22Rv1 (cell line): ENCODE results near the gene CA7.

ENCODE experiments used
- ZFX ChIP-seq: fragments of 450-650 bp; IDR thresholded peaks from 2 replicates; pipeline ENCODE4 v1.6.1; 2017; ENCODE audit warnings: antibody characterized with exemption, borderline replicate concordance
- TF ChIP-seq, protein P1 (sequence below): fragments of 450-650 bp; IDR thresholded peaks from 2 replicates; pipeline ENCODE4 v1.5.1; 2017; ENCODE audit warnings: mild to moderate bottlenecking

DNA sequence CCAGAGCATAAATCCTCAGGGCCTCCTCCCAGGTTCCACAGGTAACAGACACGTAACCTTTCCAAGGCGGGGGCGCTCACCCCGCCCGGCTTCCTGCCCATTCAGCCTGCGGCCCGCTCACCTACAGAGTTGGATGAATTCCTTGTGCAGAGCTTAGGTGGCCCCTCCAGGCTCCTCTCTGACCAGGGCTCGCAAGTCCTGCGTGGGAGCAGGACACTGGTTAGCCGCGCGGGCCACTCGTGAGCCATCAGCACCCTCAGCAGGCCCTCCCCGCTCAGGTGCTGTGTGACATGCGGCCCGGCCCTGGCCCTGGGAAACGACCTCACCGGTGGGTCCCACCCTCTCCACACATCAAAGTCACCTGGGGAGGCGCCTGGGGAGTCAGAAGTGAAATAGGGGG, 43.4 kb upstream of the CA7 start:
- TF ChIP-seq, protein P1, sequence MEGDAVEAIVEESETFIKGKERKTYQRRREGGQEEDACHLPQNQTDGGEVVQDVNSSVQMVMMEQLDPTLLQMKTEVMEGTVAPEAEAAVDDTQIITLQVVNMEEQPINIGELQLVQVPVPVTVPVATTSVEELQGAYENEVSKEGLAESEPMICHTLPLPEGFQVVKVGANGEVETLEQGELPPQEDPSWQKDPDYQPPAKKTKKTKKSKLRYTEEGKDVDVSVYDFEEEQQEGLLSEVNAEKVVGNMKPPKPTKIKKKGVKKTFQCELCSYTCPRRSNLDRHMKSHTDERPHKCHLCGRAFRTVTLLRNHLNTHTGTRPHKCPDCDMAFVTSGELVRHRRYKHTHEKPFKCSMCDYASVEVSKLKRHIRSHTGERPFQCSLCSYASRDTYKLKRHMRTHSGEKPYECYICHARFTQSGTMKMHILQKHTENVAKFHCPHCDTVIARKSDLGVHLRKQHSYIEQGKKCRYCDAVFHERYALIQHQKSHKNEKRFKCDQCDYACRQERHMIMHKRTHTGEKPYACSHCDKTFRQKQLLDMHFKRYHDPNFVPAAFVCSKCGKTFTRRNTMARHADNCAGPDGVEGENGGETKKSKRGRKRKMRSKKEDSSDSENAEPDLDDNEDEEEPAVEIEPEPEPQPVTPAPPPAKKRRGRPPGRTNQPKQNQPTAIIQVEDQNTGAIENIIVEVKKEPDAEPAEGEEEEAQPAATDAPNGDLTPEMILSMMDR: no peak
- TF ChIP-seq ZFX: no peak
